ENCODE measurements around the gene TBC1D16. TPM values are rescaled to one million over a fixed set of nuclear protein-coding genes. Genes with fewer than 3 reads are reported as not detected.
A peak's percentile ranks its signal among the peaks of the same experiment; 100 is the strongest.

The TBC1D16 gene
- total RNA-seq, 4 donors from 2014 or later: 5.8 to 8.1 (median 7.0) TPM

DNA sequence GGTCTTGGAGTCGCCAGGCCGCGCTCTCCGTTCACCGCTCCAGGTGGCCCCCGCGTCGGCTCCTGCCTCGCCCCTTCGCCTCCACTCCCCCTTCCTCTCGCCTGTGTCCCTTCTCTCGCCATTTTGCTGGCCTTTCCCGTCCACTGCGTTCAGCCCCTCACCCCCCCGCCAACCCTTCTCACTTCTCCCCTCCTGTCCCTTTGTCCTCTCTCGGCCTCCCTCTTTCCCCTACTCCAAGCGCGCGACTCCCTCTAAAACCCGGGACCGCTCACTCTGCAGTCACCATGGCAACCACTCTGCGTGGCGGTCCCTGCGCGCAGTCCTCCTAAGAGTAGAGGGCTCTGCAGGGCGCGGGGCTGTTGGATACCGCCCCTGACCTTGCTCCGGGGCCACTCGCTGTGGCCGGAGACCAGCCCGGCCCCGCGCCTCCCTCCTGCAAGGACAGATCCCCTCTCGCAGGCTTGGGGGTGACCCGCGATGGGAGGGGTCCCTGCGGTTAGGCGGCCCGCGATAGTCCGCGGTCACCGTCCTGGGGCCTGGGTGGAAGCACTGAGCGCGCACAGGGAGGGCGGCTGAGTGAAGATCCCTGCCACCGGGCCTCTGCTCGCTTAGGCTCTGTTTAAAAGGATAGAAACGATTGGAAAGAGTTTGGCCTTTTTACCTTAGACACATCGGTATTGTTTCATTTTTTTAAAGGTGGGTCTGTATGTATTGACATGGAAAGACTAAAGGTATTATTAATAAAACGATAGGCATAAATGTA lies 1.2 kb upstream of the TBC1D16 start:
- intact Hi-C loops (cut with DNase I; ENCODE audit: low total_unique reads): no loop called here
- no peaks in the 10 kb centered on the region for H3K9me3 ChIP-seq
- H3K36me3 ChIP-seq: no peaks in the 10 kb centered on the region
- peak overlapping the region; percentile 77 to 91 (median 84) for H3K27ac ChIP-seq
- no peak for TF ChIP-seq POLR2A (IDR thresholded peaks at IDR 0.05)
- TF ChIP-seq, protein P1, sequence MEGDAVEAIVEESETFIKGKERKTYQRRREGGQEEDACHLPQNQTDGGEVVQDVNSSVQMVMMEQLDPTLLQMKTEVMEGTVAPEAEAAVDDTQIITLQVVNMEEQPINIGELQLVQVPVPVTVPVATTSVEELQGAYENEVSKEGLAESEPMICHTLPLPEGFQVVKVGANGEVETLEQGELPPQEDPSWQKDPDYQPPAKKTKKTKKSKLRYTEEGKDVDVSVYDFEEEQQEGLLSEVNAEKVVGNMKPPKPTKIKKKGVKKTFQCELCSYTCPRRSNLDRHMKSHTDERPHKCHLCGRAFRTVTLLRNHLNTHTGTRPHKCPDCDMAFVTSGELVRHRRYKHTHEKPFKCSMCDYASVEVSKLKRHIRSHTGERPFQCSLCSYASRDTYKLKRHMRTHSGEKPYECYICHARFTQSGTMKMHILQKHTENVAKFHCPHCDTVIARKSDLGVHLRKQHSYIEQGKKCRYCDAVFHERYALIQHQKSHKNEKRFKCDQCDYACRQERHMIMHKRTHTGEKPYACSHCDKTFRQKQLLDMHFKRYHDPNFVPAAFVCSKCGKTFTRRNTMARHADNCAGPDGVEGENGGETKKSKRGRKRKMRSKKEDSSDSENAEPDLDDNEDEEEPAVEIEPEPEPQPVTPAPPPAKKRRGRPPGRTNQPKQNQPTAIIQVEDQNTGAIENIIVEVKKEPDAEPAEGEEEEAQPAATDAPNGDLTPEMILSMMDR (IDR thresholded peaks at IDR 0.05 in 4 of 5, conservative IDR thresholded peaks at IDR 0.05 in 1 of 5): no peak
- peaks cover 5 to 11% of the 10 kb centered on the region in 2 donors for H3K4me1 ChIP-seq
- ATAC-seq (peak; percentile 19), DNase-seq (peak in 1 of 2 donors; percentile 25)
- H3K4me3 ChIP-seq: peak overlapping the region; percentile 69 to 92 (median 84)
- in situ Hi-C loops (cut with MboI; ENCODE audit: low sequenced_read_pairs in 4 of 4): no loop called here
- H3K27me3 ChIP-seq: peaks cover 0 to 13% (median 9%) of the 10 kb centered on the region in 3 donors

DNA sequence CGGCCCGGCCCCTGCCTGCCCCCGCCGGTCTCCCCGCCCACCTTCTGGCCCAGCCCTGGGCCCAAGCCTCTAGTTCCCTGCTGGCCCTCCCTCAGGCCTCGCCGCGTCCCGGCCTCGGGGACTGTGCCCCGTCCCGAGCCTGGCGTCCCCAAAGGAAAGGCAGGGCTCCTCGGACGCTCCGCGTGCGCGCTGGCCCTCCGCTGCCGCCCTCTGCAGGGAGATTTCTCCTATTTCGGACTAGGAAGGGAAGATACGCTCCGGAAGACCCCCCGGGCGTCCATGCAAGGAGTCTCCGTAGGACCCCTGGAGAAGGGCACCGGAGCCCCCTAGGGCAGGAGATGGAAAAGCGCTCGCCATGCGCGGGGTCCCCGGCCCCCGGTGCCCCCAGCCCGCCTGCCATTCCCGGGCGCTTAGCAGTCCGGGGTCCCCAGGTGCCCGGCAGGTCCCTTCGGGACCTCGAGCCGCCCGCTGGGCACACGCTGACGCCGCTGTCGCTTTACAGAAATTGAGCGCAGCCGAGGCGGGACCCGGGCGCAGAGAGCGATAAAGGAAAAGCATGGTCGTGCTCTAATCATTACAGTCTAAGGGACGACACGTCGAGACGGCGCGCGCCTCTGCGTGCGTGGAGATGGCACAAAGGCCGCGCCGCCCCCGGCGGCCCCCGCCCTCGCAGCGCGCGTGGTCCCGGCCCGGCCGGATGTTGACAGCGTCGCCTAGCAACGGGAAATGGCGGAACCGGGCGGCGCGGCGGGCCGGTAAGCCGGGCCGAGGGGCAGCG lies 454 bp upstream of the TBC1D16 start, which contains the start of gene CCDC40:
TSS of gene CCDC40 (plus strand) at position 706 of the 778 bp plus-strand sequence. CDS start at position 727, 21 bp downstream.
- TF ChIP-seq POLR2A (IDR thresholded peaks at IDR 0.05): peak; percentile 49 to 58
- TF ChIP-seq, protein P1 (IDR thresholded peaks at IDR 0.05 in 4 of 5, conservative IDR thresholded peaks at IDR 0.05 in 1 of 5): no peak
- Histone ChIP-seq H3K4me3 (peak within 1 kb of the TSS; percentile 69 to 92 (median 84)), H3K27me3 (peaks cover 0 to 14% (median 10%) of the 10 kb centered on the region in 3 donors), H3K36me3 (no peaks in the 10 kb centered on the region), H3K4me1 (peaks cover 5 to 11% of the 10 kb centered on the region in 2 donors), H3K9me3 (no peaks in the 10 kb centered on the region), H3K27ac (peak within 1 kb of the TSS; percentile 77 to 91 (median 84))
- peak; percentile 67 to 70 for DNase-seq
- in situ Hi-C loops (cut with MboI; ENCODE audit: low sequenced_read_pairs in 4 of 4) (no loop called here), intact Hi-C loops (cut with DNase I; ENCODE audit: low total_unique reads) (loop anchor here (1.0 kb wide), 1 partner anchor 28 kb away; no protein-coding TSS in a partner anchor)
- ATAC-seq: peak; percentile 83 to 86

DNA sequence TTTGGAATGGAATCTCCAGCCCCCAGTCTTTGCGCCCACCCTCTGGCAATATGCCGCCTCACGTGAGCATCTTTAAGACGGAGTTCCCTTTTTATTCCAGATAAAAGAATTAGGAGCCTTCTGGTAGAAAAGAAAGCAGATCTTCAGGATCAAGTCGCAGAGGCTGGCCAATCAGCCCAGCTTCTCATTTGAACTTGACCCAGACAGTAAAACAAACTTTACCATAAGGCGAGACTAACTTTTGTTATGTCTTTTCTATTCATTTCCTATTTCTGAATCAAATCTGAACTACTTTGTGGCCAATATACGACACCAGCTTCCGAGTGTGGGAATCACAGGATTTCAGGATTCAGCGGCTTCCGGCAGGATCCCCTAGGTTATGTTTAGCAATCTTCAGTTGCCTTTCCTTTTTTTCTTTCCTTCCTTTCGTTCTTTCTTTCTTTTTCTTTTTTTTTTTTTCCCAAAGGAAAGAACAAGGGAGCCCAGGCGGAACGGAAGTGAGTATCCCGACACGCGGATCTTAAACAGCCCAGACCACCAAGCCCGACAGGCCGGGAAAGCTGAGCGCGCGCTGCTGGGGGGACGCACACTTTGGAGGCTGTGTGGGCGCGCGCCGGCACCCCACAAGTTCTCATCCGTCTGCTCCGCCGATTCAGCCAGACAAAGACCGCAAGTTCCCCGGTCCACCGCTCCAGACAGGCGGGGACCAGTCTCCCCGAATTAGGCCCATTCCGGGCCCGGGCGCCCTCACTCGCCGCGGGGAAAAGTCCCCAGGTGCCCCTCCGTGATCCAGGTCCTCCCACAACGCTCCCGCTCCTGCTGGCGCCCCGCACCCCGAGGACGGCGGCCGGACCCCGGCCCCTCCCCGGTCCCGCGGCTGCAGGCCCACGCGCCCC lies 633 bp downstream of the TBC1D16 start:
- H3K4me3 ChIP-seq: peak overlapping the region; percentile 60 to 72 (median 70)
- peaks cover 0 to 17% (median 16%) of the 10 kb centered on the region in 3 donors for H3K27me3 ChIP-seq
- in situ Hi-C loops (cut with MboI; ENCODE audit: low sequenced_read_pairs in 4 of 4) (no loop called here), intact Hi-C loops (cut with DNase I; ENCODE audit: low total_unique reads) (loop anchor here (1.0 kb wide), 1 partner anchor 27 kb away; no protein-coding TSS in a partner anchor)
- H3K36me3 ChIP-seq: no peaks in the 10 kb centered on the region
- ATAC-seq (peak in 1 of 2 donors; percentile 5), DNase-seq (no peak)
- H3K27ac ChIP-seq: peak overlapping the region; percentile 2 to 71 (median 62)
- TF ChIP-seq, protein P1 (IDR thresholded peaks at IDR 0.05 in 4 of 5, conservative IDR thresholded peaks at IDR 0.05 in 1 of 5): no peak
- no peak for TF ChIP-seq POLR2A (IDR thresholded peaks at IDR 0.05)
- H3K9me3 ChIP-seq: no peaks in the 10 kb centered on the region
- peaks cover 12 to 18% of the 10 kb centered on the region in 2 donors for H3K4me1 ChIP-seq

DNA sequence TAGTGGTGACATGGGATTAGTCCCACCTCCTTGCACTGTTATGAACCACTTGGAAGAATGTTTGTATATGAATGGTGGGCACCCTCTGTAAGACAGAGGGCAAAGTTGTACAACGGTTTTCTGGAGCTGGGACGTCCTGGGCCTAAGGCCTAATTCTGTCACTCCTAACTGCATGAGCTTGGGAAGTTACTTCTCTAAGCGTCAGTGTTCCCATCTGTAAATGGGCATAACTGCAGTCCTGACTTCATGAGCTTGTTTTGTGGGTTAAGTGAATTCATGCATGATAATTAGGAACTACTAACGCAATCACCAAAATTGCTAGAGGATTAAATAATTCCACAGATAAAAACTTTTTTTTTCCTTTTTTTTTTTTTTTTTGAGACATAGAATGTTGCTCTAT lies 1.8 kb downstream of the TBC1D16 start:
- Histone ChIP-seq H3K27ac (no peak overlapping the region), H3K36me3 (no peaks in the 10 kb centered on the region), H3K27me3 (peaks cover 0 to 21% (median 19%) of the 10 kb centered on the region in 3 donors), H3K4me3 (no peak overlapping the region), H3K9me3 (no peaks in the 10 kb centered on the region), H3K4me1 (peaks cover 23 to 30% of the 10 kb centered on the region in 2 donors)
- TF ChIP-seq, protein P1 (IDR thresholded peaks at IDR 0.05 in 4 of 5, conservative IDR thresholded peaks at IDR 0.05 in 1 of 5): no peak
- TF ChIP-seq POLR2A (IDR thresholded peaks at IDR 0.05): no peak
- no peak for DNase-seq
- in situ Hi-C loops (cut with MboI; ENCODE audit: low sequenced_read_pairs in 4 of 4) (no loop called here), intact Hi-C loops (cut with DNase I; ENCODE audit: low total_unique reads) (no loop called here)
- ATAC-seq: no peak

Data from gastrocnemius medialis (tissue), 4 donors.